Stimulated activated CD4-positive, alpha-beta T cell treated with anti-CD3 and anti-CD28 coated beads, TNF-alpha, amount 100 ng/mL, for 24 hours (primary cell): ENCODE measurements around the gene TGFB2.

Experiments used
- DNase-seq, 3 experiments: peaks; one replicate each; pipeline ENCODE4 v3.0.0-alpha.2; 2020; ENCODE audit warnings: low read depth in 3 of 3

Gene TGFB2

DNA sequence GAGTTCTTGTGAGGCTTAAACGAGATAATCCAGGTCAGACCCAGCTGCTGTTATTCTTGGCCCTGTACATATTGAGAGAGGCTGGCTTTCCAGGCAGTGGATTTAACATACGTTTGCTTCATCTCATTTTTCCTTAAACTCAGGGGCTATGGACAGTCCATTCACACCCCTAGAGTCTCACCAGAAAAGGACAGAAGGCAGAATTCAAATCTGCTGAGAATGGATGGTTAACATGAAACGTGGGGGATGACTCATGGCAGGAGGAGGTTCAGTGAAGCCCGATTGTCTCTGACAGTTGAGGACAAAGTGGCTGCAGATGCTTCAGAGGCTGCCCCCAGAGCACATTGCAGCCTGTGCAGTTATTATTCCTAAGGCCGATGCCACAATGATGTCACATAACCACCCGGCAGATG is 39.5 kb downstream of the TGFB2 start:
- no peak for DNase-seq

DNA sequence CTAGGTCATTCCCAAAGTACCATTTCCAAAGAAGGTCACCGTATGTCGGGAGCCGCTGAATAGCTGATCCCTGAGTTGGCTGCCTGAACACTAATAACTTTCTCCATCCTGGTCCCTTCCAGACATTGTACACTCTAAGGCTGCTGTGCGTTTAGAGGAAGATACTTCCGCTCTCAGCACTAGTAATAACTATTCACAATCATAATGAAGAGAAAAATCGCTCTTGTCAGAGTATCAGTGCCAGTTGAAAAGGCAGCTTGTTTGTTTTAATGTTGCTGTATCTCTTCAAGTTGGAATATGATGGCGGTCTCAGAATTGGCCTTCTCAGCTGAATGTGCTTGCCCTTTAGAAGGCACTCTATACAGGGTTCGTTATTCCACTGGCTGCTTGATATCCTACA is 43.5 kb downstream of the TGFB2 start:
- no peak for DNase-seq

DNA sequence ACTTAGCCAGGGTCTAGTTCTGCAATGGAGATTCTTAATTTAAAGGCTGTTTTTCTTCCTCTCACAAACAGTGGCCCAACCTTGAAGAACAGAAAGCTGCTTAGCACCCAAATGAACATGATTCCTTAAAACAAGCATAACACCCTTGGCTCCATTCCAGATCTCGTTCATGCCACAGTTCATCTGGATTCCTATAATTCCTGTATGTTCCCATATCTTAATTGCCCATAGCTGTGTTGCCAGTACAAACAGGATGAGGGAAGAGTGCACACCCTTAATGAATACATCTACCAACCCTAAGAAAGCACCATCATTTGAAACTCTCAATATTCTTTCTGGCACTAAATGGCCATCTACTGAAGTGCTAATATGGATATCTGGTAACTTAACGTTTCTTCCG is 45.5 kb downstream of the TGFB2 start:
- no peak for DNase-seq

DNA sequence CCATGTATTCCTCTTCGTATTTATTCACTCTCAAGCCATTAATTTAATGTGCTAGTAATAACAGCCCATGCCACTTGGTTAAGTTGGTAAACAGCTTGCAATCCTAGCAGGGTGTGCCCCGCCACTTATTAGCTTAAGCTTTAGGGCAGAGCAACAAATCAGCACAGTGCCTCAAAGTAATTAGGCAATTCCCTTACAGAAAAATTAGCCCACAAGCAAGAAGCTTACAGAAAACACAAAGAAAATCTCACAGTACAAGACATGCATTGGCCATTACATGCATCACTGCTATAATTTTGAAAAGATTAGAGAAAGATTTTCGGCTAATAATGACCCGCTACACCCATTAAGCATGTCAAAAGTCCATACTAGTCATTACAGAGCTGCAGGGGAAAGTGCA is 47.6 kb downstream of the TGFB2 start:
- DNase-seq = no peak

DNA sequence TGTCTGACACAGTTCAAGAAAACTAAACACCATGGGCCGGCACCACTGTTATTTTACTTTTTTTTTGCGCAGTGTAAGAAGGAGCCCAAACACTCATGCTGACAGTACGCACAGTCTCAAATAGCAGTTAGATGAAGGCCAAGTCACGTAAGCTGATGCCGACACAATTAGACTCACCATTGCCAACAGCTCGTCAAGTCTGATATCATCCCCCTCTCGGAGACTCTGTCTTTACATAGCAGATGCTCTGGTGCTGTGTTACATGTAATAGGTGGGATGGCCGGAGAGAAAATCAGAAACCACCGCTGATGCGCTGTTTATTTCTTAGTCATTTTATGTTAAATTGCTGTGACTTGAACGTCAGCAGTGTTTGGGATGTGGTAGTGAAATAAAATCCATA is 49.3 kb downstream of the TGFB2 start:
- DNase-seq = no peak

DNA sequence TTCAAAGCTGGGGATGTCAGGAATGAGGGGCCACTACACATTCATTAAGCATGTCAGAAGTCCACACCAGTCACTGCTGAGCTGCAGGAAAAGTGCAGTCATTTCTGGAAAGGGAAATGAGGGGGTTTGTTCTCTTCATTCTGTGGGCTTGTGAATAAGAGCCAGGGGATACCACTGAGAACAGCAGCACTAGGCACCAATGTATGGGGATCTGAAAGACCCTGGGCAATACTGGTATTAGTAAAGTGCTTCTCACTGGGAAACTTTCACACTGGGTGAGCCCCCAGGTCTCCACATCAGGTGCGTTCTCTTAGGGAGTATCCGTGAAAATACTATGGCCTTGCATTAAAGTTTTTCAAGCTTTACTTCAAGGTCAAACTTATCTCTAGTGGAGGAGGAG is 49.9 kb downstream of the TGFB2 start:
- DNase-seq = no peak

DNA sequence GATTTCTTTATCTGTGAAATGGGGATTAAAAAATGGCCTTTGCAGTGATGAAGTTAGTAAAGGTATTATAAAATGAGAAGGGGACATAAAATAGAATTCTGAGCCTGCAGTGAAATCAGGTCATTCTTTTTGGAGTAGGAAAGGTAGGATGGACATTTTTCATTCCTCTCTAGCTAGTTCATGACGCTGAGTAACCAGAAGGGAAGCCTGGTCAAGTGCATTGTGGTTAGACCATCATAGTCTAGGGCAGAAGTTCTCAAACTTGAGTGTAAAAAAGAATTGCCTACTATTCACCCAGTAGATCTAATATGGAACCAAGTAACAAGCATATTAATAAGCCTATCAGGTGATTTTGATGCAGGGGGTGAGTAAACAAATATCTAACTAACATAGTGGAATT is 50.8 kb downstream of the TGFB2 start:
- no peak for DNase-seq

DNA sequence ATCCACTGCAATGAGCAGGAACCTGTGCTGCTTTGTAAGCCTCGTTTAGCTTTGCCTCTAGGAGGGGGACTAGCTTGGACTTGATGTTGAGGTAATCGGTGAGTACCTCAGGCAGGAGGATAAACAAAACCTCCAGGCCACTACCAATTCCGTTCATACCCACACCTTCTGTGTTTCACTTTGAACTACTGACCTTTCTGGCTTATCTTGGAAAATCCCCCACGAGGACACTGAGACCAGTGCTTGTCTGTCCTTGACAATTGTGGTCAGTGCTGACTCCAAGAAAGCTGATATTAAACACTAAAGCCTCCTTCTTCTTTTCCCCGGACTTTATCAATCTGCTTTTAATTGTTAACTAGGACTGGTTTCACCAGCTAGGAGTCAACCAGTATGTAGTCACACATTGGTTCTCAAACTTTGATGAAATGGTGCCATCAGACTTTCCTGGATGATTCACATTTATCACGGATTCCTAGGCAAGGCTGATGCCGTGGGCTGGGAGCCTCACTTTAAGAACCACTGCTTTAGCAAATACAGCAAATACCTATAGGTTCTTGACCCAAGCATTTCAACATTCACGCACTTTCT is 52.7 kb downstream of the TGFB2 start:
- no peak for DNase-seq

DNA sequence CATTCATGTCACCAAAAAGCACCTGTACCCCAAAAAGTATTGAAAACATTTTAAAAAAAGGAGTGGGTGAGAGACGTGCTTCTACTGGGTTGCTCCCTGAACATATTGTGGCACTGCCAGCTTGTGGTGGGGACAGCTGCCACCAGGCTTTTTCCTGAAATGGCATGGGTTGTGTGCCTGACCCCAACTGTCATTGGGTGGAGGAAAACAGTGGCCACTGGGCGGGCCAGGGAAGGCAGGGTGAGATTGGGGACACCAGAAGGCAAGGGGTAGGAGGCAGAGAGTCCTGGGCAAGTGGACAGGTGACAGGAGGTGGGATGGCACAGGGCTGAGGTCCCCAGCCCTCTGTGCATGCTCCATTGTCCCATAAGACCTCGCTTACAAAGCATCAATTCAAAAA is 55.5 kb downstream of the TGFB2 start:
- no peak for DNase-seq

DNA sequence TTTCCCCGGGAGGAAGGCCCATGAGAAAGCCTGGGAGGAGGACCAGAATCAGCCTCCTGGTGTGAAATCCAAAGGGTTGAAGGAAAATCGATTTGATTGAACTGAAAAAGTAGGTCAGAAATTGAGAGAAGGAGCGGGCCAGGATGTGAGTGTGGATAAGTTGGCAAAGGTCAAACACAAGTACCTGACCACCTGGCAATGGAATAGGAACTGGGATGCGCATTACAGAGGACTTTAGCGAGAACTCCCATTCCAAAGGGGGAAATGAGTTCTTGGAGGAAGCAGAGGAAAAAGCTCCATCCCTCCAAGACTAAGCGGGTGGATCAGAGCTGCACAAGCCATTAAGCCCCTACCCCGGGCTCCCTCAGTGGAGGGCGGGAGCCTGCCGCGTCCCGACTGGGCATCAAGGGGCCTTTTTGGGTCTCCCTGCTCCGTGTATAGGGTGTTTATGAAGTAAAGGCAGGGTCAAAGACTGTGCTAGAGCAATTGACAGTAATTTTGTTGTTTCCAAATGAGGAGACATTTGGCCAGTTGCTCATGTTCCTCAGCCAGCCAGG is 56.4 kb downstream of the TGFB2 start:
- DNase-seq = no peak

DNA sequence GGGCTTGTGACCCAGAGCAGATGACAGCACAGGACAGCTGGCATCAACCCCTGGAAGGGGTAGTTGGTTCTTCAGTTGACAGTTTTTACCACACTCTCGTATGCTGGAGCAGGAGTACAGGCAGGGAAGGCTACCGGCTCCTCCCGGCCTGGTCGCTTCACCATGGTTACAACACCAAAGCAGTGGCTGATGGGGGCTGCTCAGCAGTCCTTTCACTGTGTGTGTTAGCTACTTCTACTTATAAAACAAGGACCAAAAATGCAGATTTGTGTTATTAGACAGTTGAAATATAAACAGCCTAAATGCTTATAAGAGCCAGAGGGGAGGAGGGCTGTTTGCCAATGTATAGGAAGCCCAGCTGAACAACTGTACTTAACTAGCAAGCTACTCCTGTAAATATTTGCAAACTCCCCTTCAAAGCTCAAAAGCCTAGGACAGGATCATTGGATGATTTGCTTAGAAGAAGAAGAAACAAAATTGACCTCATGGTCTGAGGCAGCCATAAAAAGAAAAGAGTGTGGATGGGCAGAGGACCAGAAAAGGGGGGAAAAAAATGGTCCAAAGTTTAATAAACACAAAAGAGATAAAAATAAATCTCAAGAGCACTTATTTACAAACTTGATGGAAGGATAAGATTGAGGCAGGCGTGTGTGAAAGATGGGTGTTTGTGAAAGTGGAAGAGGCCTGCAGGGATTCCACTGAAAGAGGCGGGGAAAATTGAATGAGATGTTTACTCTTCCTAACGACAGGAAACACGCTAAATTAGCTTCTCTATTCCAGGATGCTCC is 57.1 kb downstream of the TGFB2 start:
- DNase-seq = no peak

DNA sequence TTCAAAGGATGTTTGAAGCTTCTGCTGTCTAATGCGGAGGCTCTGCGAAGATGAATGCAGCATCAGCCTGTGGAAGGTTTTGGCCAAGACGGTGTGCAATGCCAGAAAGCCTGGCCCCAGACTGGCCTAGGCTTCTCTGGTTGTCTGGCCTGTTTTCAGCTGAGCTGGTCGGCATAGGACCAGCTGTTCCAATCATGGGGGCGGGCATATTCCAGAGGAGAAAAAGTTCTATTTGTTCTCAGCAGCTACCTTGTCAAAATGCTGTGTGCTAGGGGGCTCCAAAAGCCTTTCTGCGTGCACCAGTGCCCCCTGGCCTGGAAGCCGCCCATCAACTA is 57.6 kb downstream of the TGFB2 start:
- no peak for DNase-seq

DNA sequence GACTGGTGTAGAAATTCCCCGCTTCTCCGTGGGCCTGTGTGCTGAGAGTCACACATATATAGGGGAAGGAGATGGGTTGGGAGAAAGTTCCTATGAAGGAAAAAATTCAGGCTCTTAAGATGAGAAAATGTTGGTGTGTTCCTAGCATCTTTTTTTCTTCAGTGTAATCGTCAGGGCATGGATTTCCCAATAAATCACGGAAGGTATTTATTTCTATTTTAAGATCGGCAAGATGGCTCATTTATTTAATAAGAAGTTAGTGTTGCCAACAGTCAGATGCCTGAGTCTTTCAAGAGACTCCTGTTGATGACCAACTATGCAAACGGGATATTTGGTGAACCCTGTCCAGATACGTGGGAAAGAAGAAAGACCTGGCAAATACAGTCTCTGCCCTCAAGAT is 58.2 kb downstream of the TGFB2 start:
- no peak for DNase-seq

DNA sequence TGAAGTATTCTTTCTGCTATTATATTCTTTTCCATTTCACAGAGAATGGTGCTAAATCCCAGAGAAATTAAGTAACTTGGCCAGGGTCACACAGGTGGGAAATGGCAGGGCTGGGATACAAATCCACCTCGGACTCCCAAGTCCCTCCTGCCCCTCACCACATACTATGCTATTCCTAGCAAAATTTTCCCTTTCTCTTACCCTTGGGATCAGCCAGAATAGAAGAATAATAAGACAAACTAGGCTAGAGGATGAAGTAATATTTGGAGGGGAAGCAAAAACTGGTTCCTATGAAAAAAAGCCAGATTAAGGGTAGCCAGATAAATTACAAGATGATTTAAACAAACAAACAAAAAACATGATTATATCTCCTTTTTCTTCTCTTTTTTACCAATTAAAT is 62.5 kb downstream of the TGFB2 start:
- DNase-seq = no peak

DNA sequence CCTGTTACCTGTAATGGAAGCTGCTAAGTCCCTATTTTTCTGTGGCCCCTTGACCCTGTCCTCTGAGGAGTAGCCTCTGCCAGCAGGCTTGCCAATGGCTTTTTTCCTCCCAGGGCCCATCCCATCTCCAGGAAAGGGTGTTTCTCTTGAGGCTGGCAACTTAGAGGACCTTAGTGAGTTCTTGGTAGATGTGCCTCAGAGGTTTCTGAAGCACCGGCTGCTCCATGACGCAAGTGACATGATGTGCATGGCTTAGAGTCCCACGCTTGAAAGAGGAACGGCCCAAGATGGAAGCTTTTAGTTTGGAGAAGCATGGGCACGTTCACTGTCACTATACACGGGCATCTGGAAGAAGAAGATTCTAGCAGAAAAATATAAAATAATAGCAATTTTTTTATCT is 63.0 kb downstream of the TGFB2 start:
- DNase-seq = no peak

DNA sequence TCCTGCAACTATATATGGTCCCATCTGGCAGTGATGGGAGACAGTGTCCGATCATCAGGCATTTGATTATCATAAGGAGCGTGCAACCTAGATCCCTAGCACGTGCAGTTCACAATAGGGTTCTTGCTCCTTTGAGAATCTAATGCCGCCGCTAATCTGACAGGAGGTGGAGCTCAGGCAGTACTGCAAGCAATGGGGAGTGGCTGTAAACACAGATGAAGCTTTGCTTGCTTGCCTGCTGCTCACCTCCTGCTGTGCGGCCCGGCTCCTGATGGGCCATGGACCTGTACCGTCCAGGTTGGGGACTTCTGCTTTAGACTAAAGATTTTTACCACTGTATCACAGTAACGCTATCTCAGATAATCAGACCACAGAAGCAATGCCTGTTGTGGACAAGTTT is 63.8 kb downstream of the TGFB2 start:
- no peak for DNase-seq

DNA sequence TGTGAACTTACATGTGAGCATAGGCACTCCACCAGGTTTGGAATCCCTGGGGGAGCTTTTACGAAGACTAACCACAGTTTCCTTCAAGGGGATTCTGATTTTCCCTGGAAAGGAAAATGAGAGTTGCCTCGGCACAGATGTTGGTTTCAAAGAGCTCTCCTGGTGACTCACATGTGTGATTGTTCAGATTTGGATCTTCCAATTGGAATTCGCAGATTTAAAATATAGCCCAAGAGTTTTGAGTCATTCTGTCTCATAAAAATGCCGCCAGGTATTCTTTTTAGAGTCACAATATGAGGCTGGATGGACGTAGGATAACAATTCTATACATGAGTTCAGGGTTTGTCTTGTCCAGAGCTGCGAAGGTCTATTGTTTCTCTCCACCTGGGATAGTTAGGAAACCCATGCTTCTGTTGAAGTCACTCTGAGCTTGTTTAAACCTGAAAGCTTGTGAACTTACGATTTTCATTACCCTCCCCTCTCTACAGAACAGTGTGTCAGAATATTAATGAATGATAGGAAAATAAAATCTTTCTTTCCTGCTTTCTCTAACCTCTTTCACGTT is 64.9 kb downstream of the TGFB2 start:
- DNase-seq = no peak

DNA sequence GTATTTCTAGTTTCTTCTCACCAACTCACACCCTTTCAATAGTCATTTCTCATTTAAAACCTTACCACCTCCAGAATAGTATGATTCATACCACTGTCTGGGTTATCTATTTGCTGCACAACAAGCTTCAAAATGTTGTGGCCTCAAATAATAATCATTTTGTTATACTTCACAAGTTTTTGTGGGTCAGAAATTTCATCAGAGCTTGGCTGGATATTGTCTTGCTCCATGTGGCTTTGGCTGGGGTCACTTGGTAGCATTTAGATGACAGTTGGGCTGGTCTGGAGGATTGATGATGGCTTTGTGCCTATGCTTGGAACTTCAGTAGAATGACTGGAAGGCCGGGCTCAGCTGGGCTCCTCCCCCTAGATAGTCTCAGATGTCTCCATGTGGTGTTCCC is 66.0 kb downstream of the TGFB2 start:
- no peak for DNase-seq

DNA sequence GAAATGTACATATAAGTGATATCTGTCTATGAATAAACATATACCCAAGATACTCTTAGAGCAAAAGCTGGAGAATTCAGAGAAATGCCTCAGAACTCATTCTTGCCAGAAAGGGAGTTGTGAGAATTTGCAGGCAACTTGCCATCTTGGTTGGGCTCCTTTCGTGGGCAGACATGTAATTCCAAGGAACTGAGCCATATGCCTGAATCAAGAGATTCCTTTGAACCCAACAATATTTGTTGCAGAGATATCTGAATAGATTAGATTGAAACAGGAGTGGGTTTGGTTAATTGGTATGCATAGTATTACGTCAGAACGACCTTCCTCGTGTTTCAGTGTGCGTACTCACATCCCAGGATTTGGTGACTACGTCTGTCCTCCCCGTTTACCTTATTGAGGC is 67.0 kb downstream of the TGFB2 start:
- DNase-seq = no peak

DNA sequence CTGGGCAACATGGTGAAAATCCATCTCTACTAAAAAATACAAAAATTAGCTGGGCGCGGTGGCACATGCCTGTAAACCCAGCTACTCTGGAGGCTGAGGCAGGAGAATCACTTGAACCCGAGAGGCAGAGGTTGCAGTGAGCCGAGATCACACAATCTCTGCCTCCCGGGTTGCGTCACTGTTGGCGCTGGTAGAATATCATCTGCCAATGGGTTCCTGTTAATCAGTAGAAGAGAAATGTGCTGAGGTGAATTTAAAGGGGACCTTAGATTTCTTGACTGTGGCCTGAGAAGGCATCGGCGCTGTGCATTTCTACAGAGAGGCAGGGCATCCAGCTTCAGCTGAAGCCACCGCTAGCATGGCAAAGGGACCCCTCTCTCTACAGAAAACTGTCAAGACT is 68.0 kb downstream of the TGFB2 start:
- no peak for DNase-seq

DNA sequence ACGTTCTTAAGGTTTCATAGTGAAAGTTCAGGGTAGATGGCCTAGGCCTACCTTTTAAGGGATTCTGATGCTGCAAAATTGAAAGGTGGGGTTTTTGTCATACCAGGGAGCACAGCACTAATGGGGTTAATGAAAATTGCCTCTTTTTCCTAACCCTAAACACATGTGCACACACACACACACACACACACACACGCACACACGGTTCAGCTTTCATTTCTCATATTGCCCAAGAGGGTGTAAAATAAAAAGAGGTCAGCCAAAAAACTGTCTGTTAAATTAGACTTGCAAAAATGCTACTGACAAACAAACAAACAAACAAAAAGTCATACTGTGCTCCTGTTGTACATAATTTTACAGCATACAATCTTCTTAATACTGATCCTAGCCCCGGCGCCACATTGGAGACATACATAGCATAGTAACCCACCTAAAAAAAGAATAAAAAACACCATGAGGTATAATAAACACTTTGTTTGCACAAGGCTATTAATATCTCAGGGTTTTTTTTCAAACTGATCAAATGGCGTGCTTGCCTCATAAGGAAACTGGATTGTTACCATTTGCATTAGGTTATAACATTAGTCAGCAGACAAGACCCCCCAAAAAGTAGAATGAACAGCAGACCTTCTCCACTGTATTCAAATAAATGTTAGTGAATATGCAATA is 69.1 kb downstream of the TGFB2 start:
- no peak for DNase-seq

DNA sequence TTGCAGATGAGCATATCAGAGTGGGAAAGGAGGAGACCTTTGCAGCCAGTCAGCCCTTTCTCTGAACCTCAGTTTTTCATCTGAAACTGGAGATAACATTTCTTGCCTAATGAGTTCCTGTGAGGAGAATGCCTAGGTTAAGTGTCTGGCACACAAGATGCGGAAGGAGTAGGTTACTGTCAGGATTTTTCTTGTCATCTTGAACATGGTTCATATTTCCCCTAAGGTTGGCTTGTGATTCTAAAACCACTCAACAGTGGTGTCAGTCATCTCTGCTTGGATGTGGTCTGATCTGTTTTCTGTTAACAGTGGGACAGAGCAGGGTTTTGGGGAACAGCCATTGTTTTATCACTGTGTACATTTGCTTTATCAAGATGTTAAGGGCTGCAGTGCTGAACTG is 70.6 kb downstream of the TGFB2 start:
- no peak for DNase-seq

DNA sequence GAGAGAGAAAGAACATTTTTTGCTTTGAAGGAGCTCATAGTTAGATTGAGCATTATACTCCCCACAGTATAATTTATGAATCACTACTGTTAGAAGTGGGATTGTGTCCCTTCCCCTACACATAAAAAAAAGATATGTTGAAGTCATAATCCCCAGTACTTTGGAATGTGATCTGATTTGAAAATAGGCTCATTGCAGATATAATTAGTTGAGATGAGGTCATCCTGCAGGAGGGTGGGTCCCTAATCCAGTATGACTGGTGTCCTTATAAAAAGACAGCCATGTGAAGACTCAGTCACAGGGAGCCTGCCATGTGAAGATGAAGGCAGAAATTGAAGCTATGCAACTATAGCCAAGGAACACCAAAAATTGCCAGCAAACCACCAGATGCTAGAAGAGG is 76.4 kb downstream of the TGFB2 start:
- no peak for DNase-seq
